Stimulated activated CD8-positive, alpha-beta memory T cell treated with anti-CD3 and anti-CD28 coated beads, Interleukin-4, amount 100 ng/mL, for 24 hours (primary cell): ENCODE measurements around the gene STEAP1.

Experiments used
- DNase-seq: peaks from one replicate; pipeline ENCODE4 v3.0.0-alpha.2; 2020; ENCODE audit warnings: low read depth

STEAP1 gene

DNA sequence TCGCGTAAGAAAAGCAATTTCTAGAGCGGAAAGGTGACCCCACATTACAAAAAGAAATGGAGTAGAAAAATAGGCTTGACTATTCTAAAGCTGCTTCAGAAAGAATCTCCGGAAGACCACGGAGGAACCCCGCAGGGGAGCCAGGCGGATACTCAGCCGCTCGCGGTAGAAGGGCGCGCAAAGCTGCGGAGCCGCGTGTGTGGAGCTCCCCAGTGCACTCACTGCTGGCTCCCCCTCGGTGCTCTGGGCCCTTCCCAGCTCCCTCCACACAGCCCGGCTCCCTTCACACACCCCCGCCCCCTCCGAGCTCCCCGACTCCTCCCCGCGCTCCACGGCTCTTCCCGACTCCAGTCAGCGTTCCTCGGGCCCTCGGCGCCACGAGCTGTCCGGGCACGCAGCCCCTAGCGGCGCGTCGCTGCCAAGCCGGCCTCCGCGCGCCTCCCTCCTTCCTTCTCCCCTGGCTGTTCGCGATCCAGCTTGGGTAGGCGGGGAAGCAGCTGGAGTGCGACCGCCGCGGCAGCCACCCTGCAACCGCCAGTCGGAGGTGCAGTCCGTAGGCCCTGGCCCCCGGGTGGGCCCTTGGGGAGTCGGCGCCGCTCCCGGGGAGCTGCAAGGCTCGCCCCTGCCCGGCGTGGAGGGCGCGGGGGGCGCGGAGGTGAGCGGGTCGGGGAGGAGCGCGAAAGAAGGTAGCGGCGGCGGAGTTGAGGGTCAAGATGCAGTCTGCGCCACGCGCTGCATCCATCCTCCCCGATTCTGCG lies 57.3 kb downstream of the STEAP1 start, which contains the start of gene STEAP2:
Gene STEAP2 (plus strand): TSS at position 350 of the 758 bp plus-strand sequence. CDS start 13,343 bp downstream, outside the sequence.
- peak; percentile 8 for DNase-seq

DNA sequence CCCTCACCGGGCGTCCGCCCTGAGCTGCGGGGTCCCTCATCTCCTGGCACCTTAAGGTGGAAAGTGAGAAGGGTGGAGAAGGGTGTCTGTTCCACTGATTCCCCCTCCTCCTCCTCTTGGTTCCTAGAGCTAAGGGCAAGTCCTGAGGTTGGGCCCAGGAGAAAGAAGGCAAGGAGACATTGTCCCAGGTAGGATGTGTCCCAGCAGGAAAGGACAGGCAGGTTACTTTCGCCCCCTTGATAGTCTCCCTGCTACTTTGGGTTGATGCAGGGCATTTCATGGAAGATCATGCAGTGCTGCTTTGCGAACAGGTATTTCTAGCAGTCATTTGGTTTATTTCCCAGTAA lies 57.9 kb downstream of the STEAP1 start:
- no peak for DNase-seq

DNA sequence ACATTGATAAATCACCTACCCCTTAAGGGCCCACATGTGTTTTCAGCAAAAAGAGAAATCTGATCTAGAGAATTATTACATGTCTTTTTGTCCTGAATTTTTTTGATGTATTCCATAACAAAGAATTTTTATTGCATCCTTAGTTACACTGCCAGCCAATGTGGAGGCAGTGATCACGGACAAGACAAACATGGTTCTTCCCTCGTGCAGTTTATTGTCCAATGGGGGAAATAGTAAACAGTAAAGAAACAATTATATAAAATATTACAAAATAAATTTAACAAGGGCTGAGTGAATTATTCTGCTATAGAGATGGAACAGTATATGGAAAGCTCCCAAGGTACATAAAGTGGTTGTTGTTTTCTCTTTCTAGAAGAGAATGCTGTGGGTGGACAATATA lies 59.3 kb downstream of the STEAP1 start:
- DNase-seq = no peak
